Measurements from ENCODE around the gene PKP2.

DNA sequence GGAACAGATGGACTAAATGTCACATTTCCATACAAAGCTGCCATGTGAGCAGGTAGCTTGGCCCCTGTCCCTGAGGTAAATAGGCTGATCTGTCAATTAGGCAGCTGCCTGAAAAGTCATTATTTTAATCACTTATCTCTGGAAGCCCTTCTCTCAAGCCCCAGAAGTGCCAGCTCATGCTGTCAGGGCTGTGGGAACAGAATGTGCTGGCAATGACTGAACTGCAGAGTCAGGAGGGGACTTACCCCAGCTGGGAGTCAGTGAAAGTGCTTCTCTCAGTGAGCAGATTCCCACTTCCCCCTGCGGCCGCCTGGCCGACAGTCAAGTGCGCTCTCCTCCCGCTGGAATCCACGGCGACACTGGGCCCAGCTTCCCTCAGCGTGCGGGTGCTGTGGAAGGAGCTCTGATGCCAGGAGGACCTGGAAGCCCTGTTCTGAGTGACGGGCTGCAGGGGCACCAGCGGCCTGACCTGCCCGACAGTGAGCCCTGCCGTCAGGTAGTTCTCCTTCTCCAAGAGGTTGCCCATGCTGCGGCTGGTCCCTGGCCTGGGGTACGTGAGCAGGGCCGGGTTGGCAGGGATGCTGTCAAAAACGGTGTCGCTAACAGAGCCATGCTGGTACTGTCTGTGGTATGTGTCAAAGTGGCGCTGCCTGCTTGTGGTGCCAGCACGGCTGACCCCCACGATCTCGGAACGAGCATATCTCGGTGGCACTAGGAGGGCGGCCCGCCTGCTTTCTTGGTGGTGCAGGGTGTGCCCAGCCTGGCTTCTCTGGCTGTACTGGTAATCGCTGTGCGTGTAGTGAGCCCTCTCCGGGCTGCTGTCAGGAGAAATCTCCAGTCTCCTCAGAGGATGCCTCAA, 18.7 kb downstream of the PKP2 start:
- TF ChIP-seq POLR2A (IDR thresholded peaks at IDR 0.05) (no peak), POLR2AphosphoS5 (IDR thresholded peaks at IDR 0.05) (peak; percentile 35)
- TF ChIP-seq, protein P1, sequence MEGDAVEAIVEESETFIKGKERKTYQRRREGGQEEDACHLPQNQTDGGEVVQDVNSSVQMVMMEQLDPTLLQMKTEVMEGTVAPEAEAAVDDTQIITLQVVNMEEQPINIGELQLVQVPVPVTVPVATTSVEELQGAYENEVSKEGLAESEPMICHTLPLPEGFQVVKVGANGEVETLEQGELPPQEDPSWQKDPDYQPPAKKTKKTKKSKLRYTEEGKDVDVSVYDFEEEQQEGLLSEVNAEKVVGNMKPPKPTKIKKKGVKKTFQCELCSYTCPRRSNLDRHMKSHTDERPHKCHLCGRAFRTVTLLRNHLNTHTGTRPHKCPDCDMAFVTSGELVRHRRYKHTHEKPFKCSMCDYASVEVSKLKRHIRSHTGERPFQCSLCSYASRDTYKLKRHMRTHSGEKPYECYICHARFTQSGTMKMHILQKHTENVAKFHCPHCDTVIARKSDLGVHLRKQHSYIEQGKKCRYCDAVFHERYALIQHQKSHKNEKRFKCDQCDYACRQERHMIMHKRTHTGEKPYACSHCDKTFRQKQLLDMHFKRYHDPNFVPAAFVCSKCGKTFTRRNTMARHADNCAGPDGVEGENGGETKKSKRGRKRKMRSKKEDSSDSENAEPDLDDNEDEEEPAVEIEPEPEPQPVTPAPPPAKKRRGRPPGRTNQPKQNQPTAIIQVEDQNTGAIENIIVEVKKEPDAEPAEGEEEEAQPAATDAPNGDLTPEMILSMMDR (IDR thresholded peaks at IDR 0.05): no peak

Data from prostate gland (tissue), 2 donors.